ENCODE results near the gene JPT1.

JPT1 gene

GRCh38 chr17:75096082-75096625 lies 58.2 kb downstream of the JPT1 start:
- Histone ChIP-seq H3K9me3 (ENCODE audit: control insufficient read depth in 1 of 2, low read length in 2 of 2) (no peaks in the 10 kb centered on the region), H3K27me3 (ENCODE audit: control insufficient read depth in 1 of 2, insufficient read depth in 2 of 2, low read length in 2 of 2) (no peaks in the 10 kb centered on the region), H3K36me3 (ENCODE audit: control insufficient read depth in 1 of 2, insufficient read depth in 2 of 2, low read length in 2 of 2) (peaks cover 0 to 29% of the 10 kb centered on the region in 2 donors), H3K9ac (ENCODE audit: low read depth in 1 of 2, low read length in 2 of 2) (no peak overlapping the region), H3K4me1 (ENCODE audit: control insufficient read depth in 1 of 2, insufficient read depth in 2 of 2, low read length in 2 of 2) (peaks cover 31 to 42% of the 10 kb centered on the region in 2 donors), H3K4me3 (ENCODE audit: low read depth in 1 of 2, low read length in 2 of 2) (no peak overlapping the region), H3K27ac (ENCODE audit: low read depth, low read length) (peak overlapping the region; percentile 77)

DNA sequence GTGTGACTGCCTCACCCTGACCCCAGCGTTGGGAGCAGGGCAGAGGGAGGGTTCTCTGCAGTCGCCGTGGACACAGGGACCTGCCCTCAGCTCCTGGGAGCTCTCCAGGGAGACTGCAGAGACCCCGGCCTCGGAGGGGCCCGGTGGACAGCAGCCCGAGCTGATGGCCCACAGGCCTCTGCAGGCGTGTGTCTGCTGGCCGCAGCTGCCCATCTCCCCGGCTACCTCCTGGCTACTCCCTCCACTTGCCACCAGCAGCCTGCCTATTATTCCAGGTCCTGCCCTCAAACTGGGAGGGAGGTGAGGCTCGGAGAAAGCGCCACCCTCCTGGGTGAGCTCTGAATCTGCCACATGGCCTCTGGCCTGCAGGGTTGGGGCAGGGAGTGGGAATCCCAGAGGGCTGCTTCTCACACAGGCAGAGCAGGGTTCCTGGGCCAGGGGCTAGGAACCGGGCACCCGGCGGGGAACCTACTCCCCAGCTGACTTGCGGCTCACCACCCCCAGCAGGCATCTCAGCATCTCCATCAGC lies 59.4 kb downstream of the JPT1 start:
- Histone ChIP-seq H3K4me1 (ENCODE audit: control insufficient read depth in 1 of 2, insufficient read depth in 2 of 2, low read length in 2 of 2) (peaks cover 36 to 50% of the 10 kb centered on the region in 2 donors), H3K27ac (ENCODE audit: low read depth, low read length) (no peak overlapping the region), H3K27me3 (ENCODE audit: control insufficient read depth in 1 of 2, insufficient read depth in 2 of 2, low read length in 2 of 2) (no peaks in the 10 kb centered on the region), H3K4me3 (ENCODE audit: low read depth in 1 of 2, low read length in 2 of 2) (no peak overlapping the region), H3K9ac (ENCODE audit: low read depth in 1 of 2, low read length in 2 of 2) (no peak overlapping the region), H3K36me3 (ENCODE audit: control insufficient read depth in 1 of 2, insufficient read depth in 2 of 2, low read length in 2 of 2) (peaks cover 0 to 21% of the 10 kb centered on the region in 2 donors), H3K9me3 (ENCODE audit: control insufficient read depth in 1 of 2, low read length in 2 of 2) (no peaks in the 10 kb centered on the region)

DNA sequence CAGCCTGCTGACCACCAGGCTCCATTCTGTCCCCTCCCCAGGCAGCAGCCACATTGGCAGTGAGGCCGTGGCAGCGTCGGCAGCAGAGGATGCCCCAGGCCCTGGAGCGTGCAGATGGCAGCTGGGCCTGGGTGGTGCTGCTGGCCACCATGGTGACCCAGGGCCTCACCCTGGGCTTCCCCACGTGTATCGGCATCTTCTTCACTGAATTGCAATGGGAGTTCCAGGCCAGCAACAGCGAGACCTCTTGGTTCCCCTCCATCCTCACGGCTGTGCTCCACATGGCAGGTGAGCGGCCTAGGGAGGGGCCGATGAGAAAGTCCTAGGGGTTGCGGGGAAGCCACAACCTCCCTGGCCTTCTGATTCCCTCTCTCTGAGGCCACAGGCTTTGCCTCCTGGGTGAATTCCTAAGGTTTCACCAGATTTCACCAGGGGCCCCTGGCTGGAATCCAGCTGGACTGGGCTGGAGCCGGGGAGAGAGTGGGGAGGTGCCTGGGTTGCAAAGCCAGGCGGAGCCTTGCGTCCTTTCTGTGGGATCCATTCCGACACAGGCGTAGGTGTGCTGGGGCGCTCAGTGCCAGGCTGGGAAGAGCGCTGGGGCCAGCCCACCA lies 60.7 kb downstream of the JPT1 start:
- H3K9ac ChIP-seq (ENCODE audit: low read depth in 1 of 2, low read length in 2 of 2) = peak overlapping the region; percentile 51 to 65
- H3K4me3 ChIP-seq (ENCODE audit: low read depth in 1 of 2, low read length in 2 of 2) = no peak overlapping the region
- H3K27me3 ChIP-seq (ENCODE audit: control insufficient read depth in 1 of 2, insufficient read depth in 2 of 2, low read length in 2 of 2) = no peaks in the 10 kb centered on the region
- H3K4me1 ChIP-seq (ENCODE audit: control insufficient read depth in 1 of 2, insufficient read depth in 2 of 2, low read length in 2 of 2) = peaks cover 44 to 58% of the 10 kb centered on the region in 2 donors
- peaks cover 0 to 13% of the 10 kb centered on the region in 2 donors for H3K36me3 ChIP-seq (ENCODE audit: control insufficient read depth in 1 of 2, insufficient read depth in 2 of 2, low read length in 2 of 2)
- peak overlapping the region; percentile 32 for H3K27ac ChIP-seq (ENCODE audit: low read depth, low read length)
- H3K9me3 ChIP-seq (ENCODE audit: control insufficient read depth in 1 of 2, low read length in 2 of 2) = no peaks in the 10 kb centered on the region

DNA sequence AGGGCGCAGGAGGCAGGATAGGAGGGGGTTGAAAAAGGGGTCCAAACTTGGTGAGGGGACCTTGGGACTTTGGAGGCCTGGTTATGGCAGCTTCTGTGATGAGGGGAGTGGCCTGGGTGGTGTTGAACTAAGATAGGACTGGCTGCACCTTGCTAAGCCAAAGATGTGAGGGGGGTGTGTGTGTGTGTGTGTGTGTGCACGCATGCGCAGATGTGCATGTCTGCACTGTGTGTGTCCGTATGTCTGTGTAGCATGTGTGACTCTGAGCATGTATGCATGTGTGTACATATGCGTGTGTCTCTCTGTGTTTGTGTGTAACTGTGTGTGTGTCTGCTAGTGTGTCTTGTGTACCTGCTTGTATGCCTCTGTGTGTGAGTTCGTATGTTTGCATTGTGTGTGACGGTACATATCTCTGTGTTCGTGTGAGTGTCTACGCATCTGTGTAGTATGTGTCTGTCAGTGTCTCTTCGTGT lies 62.4 kb downstream of the JPT1 start:
- H3K36me3 ChIP-seq (ENCODE audit: control insufficient read depth in 1 of 2, insufficient read depth in 2 of 2, low read length in 2 of 2) = no peaks in the 10 kb centered on the region
- peak overlapping the region; percentile 65 to 70 for H3K9ac ChIP-seq (ENCODE audit: low read depth in 1 of 2, low read length in 2 of 2)
- peaks cover 53 to 70% of the 10 kb centered on the region in 2 donors for H3K4me1 ChIP-seq (ENCODE audit: control insufficient read depth in 1 of 2, insufficient read depth in 2 of 2, low read length in 2 of 2)
- H3K9me3 ChIP-seq (ENCODE audit: control insufficient read depth in 1 of 2, low read length in 2 of 2) = no peaks in the 10 kb centered on the region
- no peaks in the 10 kb centered on the region for H3K27me3 ChIP-seq (ENCODE audit: control insufficient read depth in 1 of 2, insufficient read depth in 2 of 2, low read length in 2 of 2)
- H3K27ac ChIP-seq (ENCODE audit: low read depth, low read length) = peak overlapping the region; percentile 95
- peak overlapping the region; percentile 11 to 60 for H3K4me3 ChIP-seq (ENCODE audit: low read depth in 1 of 2, low read length in 2 of 2)

GRCh38 chr17:75090871-75091854 lies 63.1 kb downstream of the JPT1 start:
- H3K4me3 ChIP-seq (ENCODE audit: low read depth in 1 of 2, low read length in 2 of 2) = peak overlapping the region; percentile 11 to 60
- no peaks in the 10 kb centered on the region for H3K27me3 ChIP-seq (ENCODE audit: control insufficient read depth in 1 of 2, insufficient read depth in 2 of 2, low read length in 2 of 2)
- H3K9me3 ChIP-seq (ENCODE audit: control insufficient read depth in 1 of 2, low read length in 2 of 2) = no peaks in the 10 kb centered on the region
- H3K4me1 ChIP-seq (ENCODE audit: control insufficient read depth in 1 of 2, insufficient read depth in 2 of 2, low read length in 2 of 2) = peaks cover 60 to 76% of the 10 kb centered on the region in 2 donors
- H3K9ac ChIP-seq (ENCODE audit: low read depth in 1 of 2, low read length in 2 of 2) = peak overlapping the region; percentile 65 to 70
- peak overlapping the region; percentile 95 for H3K27ac ChIP-seq (ENCODE audit: low read depth, low read length)
- H3K36me3 ChIP-seq (ENCODE audit: control insufficient read depth in 1 of 2, insufficient read depth in 2 of 2, low read length in 2 of 2) = no peaks in the 10 kb centered on the region

- Histone ChIP-seq H3K27me3 (ENCODE audit: control insufficient read depth in 1 of 2, insufficient read depth in 2 of 2, low read length in 2 of 2) (no peaks in the 10 kb centered on the region), H3K9me3 (ENCODE audit: control insufficient read depth in 1 of 2, low read length in 2 of 2) (no peaks in the 10 kb centered on the region), H3K36me3 (ENCODE audit: control insufficient read depth in 1 of 2, insufficient read depth in 2 of 2, low read length in 2 of 2) (no peaks in the 10 kb centered on the region), H3K27ac (ENCODE audit: low read depth, low read length) (peak overlapping the region; percentile 94), H3K4me3 (ENCODE audit: low read depth in 1 of 2, low read length in 2 of 2) (peak overlapping the region; percentile 73 to 83), H3K4me1 (ENCODE audit: control insufficient read depth in 1 of 2, insufficient read depth in 2 of 2, low read length in 2 of 2) (peaks cover 62 to 68% of the 10 kb centered on the region in 2 donors), H3K9ac (ENCODE audit: low read depth in 1 of 2, low read length in 2 of 2) (peak overlapping the region; percentile 75 to 92)
Observed at GRCh38 chr17:75088465-75089417, 65.6 kb downstream of the JPT1 start.

- Histone ChIP-seq H3K9me3 (ENCODE audit: control insufficient read depth in 1 of 2, low read length in 2 of 2) (no peaks in the 10 kb centered on the region), H3K36me3 (ENCODE audit: control insufficient read depth in 1 of 2, insufficient read depth in 2 of 2, low read length in 2 of 2) (no peaks in the 10 kb centered on the region), H3K9ac (ENCODE audit: low read depth in 1 of 2, low read length in 2 of 2) (peak within 1 kb of the TSS; percentile 75 to 92), H3K4me3 (ENCODE audit: low read depth in 1 of 2, low read length in 2 of 2) (peak within 1 kb of the TSS; percentile 73 to 83), H3K27me3 (ENCODE audit: control insufficient read depth in 1 of 2, insufficient read depth in 2 of 2, low read length in 2 of 2) (no peaks in the 10 kb centered on the region), H3K27ac (ENCODE audit: low read depth, low read length) (peak within 1 kb of the TSS; percentile 94), H3K4me1 (ENCODE audit: control insufficient read depth in 1 of 2, insufficient read depth in 2 of 2, low read length in 2 of 2) (peaks cover 54 to 60% of the 10 kb centered on the region in 2 donors)
Observed at GRCh38 chr17:75087558-75088453, 66.5 kb downstream of the JPT1 start, which contains the start of gene SLC16A5. TSS of gene SLC16A5 (plus strand) at chr17:75087954. CDS start at chr17:75093637, 5,683 bp downstream.

- Histone ChIP-seq H3K4me3 (ENCODE audit: low read depth in 1 of 2, low read length in 2 of 2) (peak overlapping the region; percentile 73 to 83), H3K27me3 (ENCODE audit: control insufficient read depth in 1 of 2, insufficient read depth in 2 of 2, low read length in 2 of 2) (no peaks in the 10 kb centered on the region), H3K27ac (ENCODE audit: low read depth, low read length) (peak overlapping the region; percentile 94), H3K4me1 (ENCODE audit: control insufficient read depth in 1 of 2, insufficient read depth in 2 of 2, low read length in 2 of 2) (peaks cover 47 to 54% of the 10 kb centered on the region in 2 donors), H3K9me3 (ENCODE audit: control insufficient read depth in 1 of 2, low read length in 2 of 2) (no peaks in the 10 kb centered on the region), H3K9ac (ENCODE audit: low read depth in 1 of 2, low read length in 2 of 2) (peak overlapping the region; percentile 75 to 92), H3K36me3 (ENCODE audit: control insufficient read depth in 1 of 2, insufficient read depth in 2 of 2, low read length in 2 of 2) (no peaks in the 10 kb centered on the region)
Observed at GRCh38 chr17:75087182-75087557, 67.1 kb downstream of the JPT1 start.

All from duodenal mucosa (tissue), 2 donors.